ENCODE measurements around the gene DOK6. TPM values are rescaled to one million over a fixed set of nuclear protein-coding genes. Genes with fewer than 3 reads are reported as not detected.

DOK6 gene
- total and polyA plus RNA-seq, 9 of the 15 experiments (the other 6 are each of a cell fraction or from before 2014, with no cell fraction given), result not detected

DNA sequence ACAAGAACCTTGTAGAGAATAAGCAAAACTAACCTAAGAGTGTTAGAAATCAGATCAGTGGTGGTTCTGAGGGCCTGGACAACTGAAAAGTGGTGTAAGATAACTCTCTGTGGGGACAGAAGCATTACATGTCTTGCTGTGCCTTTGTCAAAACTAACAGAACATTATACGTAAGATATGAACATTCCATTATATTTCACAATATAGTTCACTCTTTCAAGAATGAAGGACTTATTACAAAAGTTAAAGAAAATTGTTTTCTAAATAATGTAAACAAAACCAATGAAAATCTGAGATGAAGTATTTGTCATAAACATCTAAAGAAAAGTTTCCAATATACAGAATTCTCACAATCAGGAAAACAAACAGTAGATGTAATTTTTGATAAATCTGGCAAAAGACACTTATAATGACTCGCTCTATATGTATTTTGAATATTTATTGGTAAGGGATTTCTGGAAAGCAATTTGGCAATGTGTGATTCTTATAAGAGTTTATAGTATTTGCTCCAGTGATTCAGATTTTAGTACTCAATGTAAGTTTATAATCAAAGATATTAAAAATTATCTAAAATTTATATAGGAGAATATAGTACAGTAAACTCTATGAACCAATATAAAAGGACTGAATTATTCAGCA is 288.6 kb downstream of the DOK6 start (continued):
- TF ChIP-seq, protein P1, sequence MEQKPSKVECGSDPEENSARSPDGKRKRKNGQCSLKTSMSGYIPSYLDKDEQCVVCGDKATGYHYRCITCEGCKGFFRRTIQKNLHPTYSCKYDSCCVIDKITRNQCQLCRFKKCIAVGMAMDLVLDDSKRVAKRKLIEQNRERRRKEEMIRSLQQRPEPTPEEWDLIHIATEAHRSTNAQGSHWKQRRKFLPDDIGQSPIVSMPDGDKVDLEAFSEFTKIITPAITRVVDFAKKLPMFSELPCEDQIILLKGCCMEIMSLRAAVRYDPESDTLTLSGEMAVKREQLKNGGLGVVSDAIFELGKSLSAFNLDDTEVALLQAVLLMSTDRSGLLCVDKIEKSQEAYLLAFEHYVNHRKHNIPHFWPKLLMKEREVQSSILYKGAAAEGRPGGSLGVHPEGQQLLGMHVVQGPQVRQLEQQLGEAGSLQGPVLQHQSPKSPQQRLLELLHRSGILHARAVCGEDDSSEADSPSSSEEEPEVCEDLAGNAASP (IDR thresholded peaks at IDR 0.05), result no peak
- TF ChIP-seq CHCHD3 (CRISPR knock-in tag; IDR thresholded peaks at IDR 0.05) (no peak), LEF1 (IDR thresholded peaks at IDR 0.05) (no peak)

DNA sequence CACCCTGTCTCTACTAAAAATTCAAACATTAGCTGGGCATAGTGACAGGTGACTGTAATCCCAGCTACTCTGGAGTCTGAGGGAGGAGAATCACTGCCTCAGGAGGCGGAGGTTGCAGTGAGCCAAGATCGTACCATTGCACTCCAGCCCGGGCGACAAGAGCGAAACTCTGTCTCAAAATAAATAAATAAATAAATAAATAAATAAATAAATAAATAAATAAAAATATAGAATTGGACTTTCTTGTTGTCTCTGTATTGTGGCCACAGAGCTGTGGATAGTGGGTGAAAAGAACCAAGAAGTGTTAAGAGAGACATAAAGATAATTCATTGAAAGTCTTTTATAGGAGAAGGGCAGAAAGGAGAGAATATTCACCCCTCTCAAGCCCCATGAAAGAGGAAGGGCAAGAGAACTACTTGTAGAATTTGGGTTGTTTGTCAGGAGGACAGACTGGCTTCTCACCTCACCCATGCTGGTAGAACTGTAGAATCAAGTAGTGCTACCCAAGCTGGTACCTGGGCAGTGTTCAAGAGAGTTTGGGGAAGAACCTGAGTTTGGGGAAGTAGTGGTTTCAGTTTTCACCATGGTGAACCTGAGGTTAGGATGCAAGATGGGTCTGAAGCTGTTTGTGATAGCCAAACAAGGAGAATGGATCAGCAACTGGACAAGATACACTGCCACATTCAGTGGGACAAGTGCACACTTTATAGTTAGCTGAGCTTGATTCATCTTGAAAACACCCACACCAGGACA is 290.5 kb downstream of the DOK6 start:
- intact Hi-C loops (cut with micrococcal nuclease) (no loop called here), in situ Hi-C loops (cut with MboI) (no loop called here)
- POLR2A ChIA-PET, result interaction anchor here (0.8 kb wide), 1 partner anchor 165 kb away, joined by 3 read pairs; no protein-coding TSS in a partner anchor
- no peak overlapping the region for H3K4me3 ChIP-seq
- no peaks in the 10 kb centered on the region for H4K20me1 ChIP-seq (replicated peaks; ENCODE audit: control insufficient read depth, insufficient read depth, low read length)
- no peaks in the 10 kb centered on the region for H3K4me1 ChIP-seq (replicated peaks in 1 of 2; ENCODE audit: control insufficient read depth in 2 of 2, insufficient read depth in 2 of 2, low read length in 2 of 2)
- FAIRE-seq (no peak), ATAC-seq (no peak), DNase-seq (ENCODE audit: extremely low read depth in 1 of 4, low spot score in 3 of 4) (no peak)
- no TSS peak for BruUV-seq (replicated peaks)
- WGBS (ENCODE audit: insufficient coverage, low coverage, missing lambda C conversion rate), result 5% methylated on average over 4 of the region's 5 CpGs
- no peaks in the 10 kb centered on the region for H3K9me1 ChIP-seq (ENCODE audit: control insufficient read depth, insufficient read depth, low read length)
- no peaks in the 10 kb centered on the region for H3K36me3 ChIP-seq (ENCODE audit: control insufficient read depth, insufficient read depth, low read length)
- H3K27me3 ChIP-seq (ENCODE audit: control insufficient read depth in 2 of 2, insufficient read depth in 2 of 2, low read length in 2 of 2), result no peaks in the 10 kb centered on the region
- H3K27ac ChIP-seq (ENCODE audit: extremely low read depth, low read depth, low read length), result no peak overlapping the region
- no peaks in the 10 kb centered on the region for H3K79me2 ChIP-seq (ENCODE audit: control insufficient read depth, insufficient read depth, low read length)
- no peak overlapping the region for H2AFZ ChIP-seq (ENCODE audit: low read depth, low read length)
- H3K9ac ChIP-seq (ENCODE audit: insufficient read depth in 1 of 2, low read depth in 2 of 2, low read length in 2 of 2), result no peak overlapping the region
- H3K9me3 ChIP-seq (replicated peaks; ENCODE audit: control insufficient read depth, insufficient read depth, low read depth, low read length), result no peaks in the 10 kb centered on the region
- CTCF ChIA-PET (ENCODE audit: low intra/inter-chr PET ratio), result no interaction called here
- no peak overlapping the region for H3K4me2 ChIP-seq (ENCODE audit: insufficient read depth, low read length)
- TF ChIP-seq ZNF165 (CRISPR knock-in tag; IDR thresholded peaks at IDR 0.05; ENCODE audit: borderline replicate concordance) (no peak), ZNF518B (CRISPR knock-in tag; IDR thresholded peaks at IDR 0.05) (no peak), SNIP1 (IDR thresholded peaks at IDR 0.05; ENCODE audit: low read depth) (no peak), POLR3G (IDR thresholded peaks at IDR 0.05; ENCODE audit: extremely low read depth, insufficient read length, insufficient replicate concordance) (no peak), ZNF184 (CRISPR knock-in tag; IDR thresholded peaks at IDR 0.05) (no peak), HNRNPUL1 (IDR thresholded peaks at IDR 0.05; ENCODE audit: low read length) (no peak), CBX2 (IDR thresholded peaks at IDR 0.05; ENCODE audit: insufficient read depth, low read length, poor library complexity, severe bottlenecking) (no peak), ZNF695 (CRISPR knock-in tag; IDR thresholded peaks at IDR 0.05) (no peak), GTF2F1 (IDR thresholded peaks at IDR 0.05; ENCODE audit: low read depth, low read length) (no peak)
- TF ChIP-seq, protein P2, sequence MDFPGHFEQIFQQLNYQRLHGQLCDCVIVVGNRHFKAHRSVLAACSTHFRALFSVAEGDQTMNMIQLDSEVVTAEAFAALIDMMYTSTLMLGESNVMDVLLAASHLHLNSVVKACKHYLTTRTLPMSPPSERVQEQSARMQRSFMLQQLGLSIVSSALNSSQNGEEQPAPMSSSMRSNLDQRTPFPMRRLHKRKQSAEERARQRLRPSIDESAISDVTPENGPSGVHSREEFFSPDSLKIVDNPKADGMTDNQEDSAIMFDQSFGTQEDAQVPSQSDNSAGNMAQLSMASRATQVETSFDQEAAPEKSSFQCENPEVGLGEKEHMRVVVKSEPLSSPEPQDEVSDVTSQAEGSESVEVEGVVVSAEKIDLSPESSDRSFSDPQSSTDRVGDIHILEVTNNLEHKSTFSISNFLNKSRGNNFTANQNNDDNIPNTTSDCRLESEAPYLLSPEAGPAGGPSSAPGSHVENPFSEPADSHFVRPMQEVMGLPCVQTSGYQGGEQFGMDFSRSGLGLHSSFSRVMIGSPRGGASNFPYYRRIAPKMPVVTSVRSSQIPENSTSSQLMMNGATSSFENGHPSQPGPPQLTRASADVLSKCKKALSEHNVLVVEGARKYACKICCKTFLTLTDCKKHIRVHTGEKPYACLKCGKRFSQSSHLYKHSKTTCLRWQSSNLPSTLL (IDR thresholded peaks at IDR 0.05), result no peak
